B cell (primary cell): ENCODE results near the gene UBXN2A. TPM values are rescaled to one million over a fixed set of nuclear protein-coding genes. Genes with fewer than 3 reads are reported as not detected.
A peak's percentile ranks its signal among the peaks of the same experiment; 100 is the strongest.

ENCODE experiments used
- ATAC-seq: fragments of 200-7000 bp; cut with Tn5 transposase; one replicate; pipeline ENCODE4 v1.10.0; 2021; ENCODE audit warnings: low read depth, mild to moderate bottlenecking, moderate number of reproducible peaks, moderate library complexity
- CTCF ChIA-PET: fragments of 350-600 bp; sonication (Branson Sonifier 250); formaldehyde crosslinking; loops from one replicate; lab custom pipeline; 2021; ENCODE audit warnings: antibody characterized with exemption, inconsistent platforms; lab: Charles Lee
- POLR2A ChIA-PET: fragments of 350-600 bp; sonication (Branson Sonifier 250); formaldehyde crosslinking; loops from one replicate; lab custom pipeline; 2021; ENCODE audit warnings: antibody characterized with exemption; lab: Charles Lee
- DNase-seq: peaks from one replicate; pipeline ENCODE4 v3.0.0; 2013
- H2AFZ ChIP-seq: 2 replicates; pipeline ENCODE4 v1.6.1; 2012; ENCODE audit warnings: mild to moderate bottlenecking, low read depth, low read length; ENCODE audit not compliant: insufficient read depth, poor library complexity, severe bottlenecking
- H3K27ac ChIP-seq, 2 donors: 1 replicate in 1 of 2; 2 replicates in 1 of 2; pipeline ENCODE4 v1.5.1; 2012 to 2013; ENCODE audit warnings: low read length in 2 of 2, mild to moderate bottlenecking in 2 of 2, moderate library complexity in 1 of 2
- H3K27me3 ChIP-seq, 4 experiments: fragments of 200-600 bp in 1 of 4; sonication (generic) in 1 of 4; replicated peaks in 1 of 4; 1 replicate in 2 of 4; 2 replicates in 2 of 4; pipeline versions ENCODE4 v1.6.1 to v1.7.0; 2013 to 2016; ENCODE audit warnings: low read length in 3 of 4, mild to moderate bottlenecking in 2 of 4, mixed read lengths in 1 of 4, moderate library complexity in 1 of 4; ENCODE audit not compliant: insufficient read depth in 4 of 4, control insufficient read depth in 3 of 4; ENCODE audit errors: control extremely low read depth in 1 of 4
- H3K36me3 ChIP-seq, 2 experiments: replicated peaks in 1 of 2; 1 replicate in 1 of 2; 2 replicates in 1 of 2; pipeline versions ENCODE4 v1.6.1 to v1.7.1; 2013; ENCODE audit warnings: low read length in 1 of 2; ENCODE audit not compliant: insufficient read depth in 2 of 2, control insufficient read depth in 1 of 2; ENCODE audit errors: control extremely low read depth in 1 of 2, extremely low read depth in 1 of 2
- H3K4me1 ChIP-seq, 2 donors: fragments of 200-600 bp in 1 of 2; sonication (generic) in 1 of 2; 1 replicate in 1 of 2; 2 replicates in 1 of 2; pipeline versions ENCODE4 v1.5.1 to v1.6.1; 2013 to 2017; ENCODE audit warnings: low read length in 2 of 2; ENCODE audit not compliant: control insufficient read depth in 2 of 2, insufficient read depth in 2 of 2
- H3K4me2 ChIP-seq: replicated peaks from 2 replicates; pipeline ENCODE3; 2012; ENCODE audit warnings: mild to moderate bottlenecking, low read depth, low read length; ENCODE audit not compliant: poor library complexity, severe bottlenecking
- H3K4me3 ChIP-seq, 5 experiments: fragments of 200-600 bp in 1 of 5; sonication (generic) in 1 of 5; 1 replicate in 3 of 5; 2 replicates in 2 of 5; pipeline versions ENCODE4 v1.5.1 to v1.7.0; 2011 to 2016; ENCODE audit warnings: low read length in 4 of 5, mild to moderate bottlenecking in 4 of 5, low read depth in 2 of 5, control low read depth in 1 of 5, moderate library complexity in 1 of 5; ENCODE audit not compliant: insufficient read depth in 1 of 5; ENCODE audit errors: control extremely low read depth in 1 of 5, extremely low read depth in 1 of 5
- H3K79me2 ChIP-seq: fragments of 200-600 bp; sonication (generic); one replicate; pipeline ENCODE4 v1.6.0; 2016; ENCODE audit warnings: low read length; ENCODE audit not compliant: control insufficient read depth, insufficient read depth
- H3K9ac ChIP-seq: fragments of 200-600 bp; sonication (generic); 2 replicates; pipeline ENCODE4 v1.6.1; 2017; ENCODE audit warnings: mild to moderate bottlenecking, low read length, moderate library complexity
- H3K9me3 ChIP-seq, 3 donors: one replicate each; pipeline versions ENCODE4 v1.6.1 to v1.7.1; 2013; ENCODE audit warnings: low read length in 2 of 3; ENCODE audit not compliant: control insufficient read depth in 2 of 3, insufficient read depth in 1 of 3; ENCODE audit errors: control extremely low read depth in 1 of 3
- H4K20me1 ChIP-seq: 2 replicates; pipeline ENCODE4 v1.6.0; 2012; ENCODE audit warnings: mild to moderate bottlenecking, low read length; ENCODE audit not compliant: insufficient read depth, control insufficient read depth, poor library complexity, severe bottlenecking
- H3K27ac Mint-ChIP-seq: one replicate; pipeline ENCODE4 v1.8.0; 2021; ENCODE audit warnings: mixed read lengths
- H3K27me3 Mint-ChIP-seq: one replicate; pipeline ENCODE4 v1.8.0; 2021; ENCODE audit warnings: mixed read lengths
- H3K4me1 Mint-ChIP-seq: one replicate; pipeline ENCODE4 v1.8.0; 2021; ENCODE audit warnings: mixed read lengths
- H3K4me3 Mint-ChIP-seq: one replicate; pipeline ENCODE4 v1.8.0; 2021; ENCODE audit warnings: mixed read lengths
- H3K9me3 Mint-ChIP-seq: one replicate; pipeline ENCODE4 v1.8.0; 2022; ENCODE audit warnings: mixed read lengths; ENCODE audit not compliant: insufficient read depth
- EZH2 ChIP-seq: IDR thresholded peaks from 2 replicates; pipeline ENCODE4 v1.6.1; 2012; ENCODE audit warnings: borderline replicate concordance, low read depth, mild to moderate bottlenecking, moderate library complexity, low read length; ENCODE audit not compliant: insufficient read depth, poor library complexity, severe bottlenecking
- WGBS: methylation state at CpG from one replicate; pipeline ENCODE4 v1.1.5; 2013; ENCODE audit warnings: missing lambda C conversion rate; ENCODE audit not compliant: insufficient coverage; 5-methylcytosine and 5-hydroxymethylcytosine counted together
- intact Hi-C: fragments of 100-400 bp; cut with micrococcal nuclease; formaldehyde crosslinking; loops from one replicate; pipeline ENCODE4 v1.10.0; 2022
- polyA plus RNA-seq: library from polyadenylated mRNA; depleted of rRNA; stranded (reverse); fragments of >200 nt; gene quantifications from 2 replicates; pipeline ENCODE4 v1.2.3, GENCODE V29; 2012
- total RNA-seq, 2 donors: library from RNA; stranded (reverse); fragments of 120-200 nt in 1 of 2; gene quantifications; 1 replicate in 1 of 2; 2 replicates in 1 of 2; pipeline versions ENCODE4 v1.2.3 to v1.2.4, GENCODE V29; 2013 to 2022
- TF ChIP-seq, protein P1 (sequence below): fragments of 200-600 bp; IDR thresholded peaks from one replicate; pipeline ENCODE4 v1.8.0; 2022; ENCODE audit warnings: antibody characterized with exemption, mild to moderate bottlenecking

Gene UBXN2A
- total and polyA plus RNA-seq, 2 donors (not counting 1 experiment from before 2014, with no cell fraction given), result 2.8 to 13.4 TPM

DNA sequence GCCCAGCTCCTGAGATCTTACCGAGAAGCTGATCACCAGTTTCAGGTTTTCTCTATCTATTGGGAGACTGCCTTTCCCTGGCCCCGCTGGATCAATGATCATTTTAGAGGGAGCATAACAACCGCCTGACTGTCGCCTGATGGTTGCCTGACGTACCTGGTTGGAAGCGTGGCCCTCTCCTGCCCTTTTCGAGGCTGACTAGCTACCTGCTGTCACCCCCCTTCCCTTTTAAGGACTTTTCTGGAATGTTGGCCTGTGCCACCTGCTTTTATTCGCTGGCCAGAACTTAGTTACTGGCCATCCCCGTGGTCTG lies 69.1 kb downstream of the UBXN2A start:
- 68% methylated on average over 8 of the region's 9 CpGs for WGBS
- H3K27ac ChIP-seq, result no peak overlapping the region
- no peaks in the 10 kb centered on the region for H3K9me3 Mint-ChIP-seq
- H3K9ac ChIP-seq, result no peak overlapping the region
- no peak overlapping the region for H3K4me3 ChIP-seq
- H4K20me1 ChIP-seq, result no peaks in the 10 kb centered on the region
- H3K4me2 ChIP-seq, result peak overlapping the region; percentile 75
- peak overlapping the region; percentile 52 for H3K4me3 Mint-ChIP-seq
- peaks cover 13 to 15% of the 10 kb centered on the region in 2 donors for H3K4me1 ChIP-seq
- ATAC-seq (no peak), DNase-seq (no peak)
- TF ChIP-seq, protein P1, sequence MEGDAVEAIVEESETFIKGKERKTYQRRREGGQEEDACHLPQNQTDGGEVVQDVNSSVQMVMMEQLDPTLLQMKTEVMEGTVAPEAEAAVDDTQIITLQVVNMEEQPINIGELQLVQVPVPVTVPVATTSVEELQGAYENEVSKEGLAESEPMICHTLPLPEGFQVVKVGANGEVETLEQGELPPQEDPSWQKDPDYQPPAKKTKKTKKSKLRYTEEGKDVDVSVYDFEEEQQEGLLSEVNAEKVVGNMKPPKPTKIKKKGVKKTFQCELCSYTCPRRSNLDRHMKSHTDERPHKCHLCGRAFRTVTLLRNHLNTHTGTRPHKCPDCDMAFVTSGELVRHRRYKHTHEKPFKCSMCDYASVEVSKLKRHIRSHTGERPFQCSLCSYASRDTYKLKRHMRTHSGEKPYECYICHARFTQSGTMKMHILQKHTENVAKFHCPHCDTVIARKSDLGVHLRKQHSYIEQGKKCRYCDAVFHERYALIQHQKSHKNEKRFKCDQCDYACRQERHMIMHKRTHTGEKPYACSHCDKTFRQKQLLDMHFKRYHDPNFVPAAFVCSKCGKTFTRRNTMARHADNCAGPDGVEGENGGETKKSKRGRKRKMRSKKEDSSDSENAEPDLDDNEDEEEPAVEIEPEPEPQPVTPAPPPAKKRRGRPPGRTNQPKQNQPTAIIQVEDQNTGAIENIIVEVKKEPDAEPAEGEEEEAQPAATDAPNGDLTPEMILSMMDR, result no peak
- no peak for TF ChIP-seq EZH2
- POLR2A ChIA-PET, result no interaction called here
- peaks cover 7% of the 10 kb centered on the region for H3K4me1 Mint-ChIP-seq
- no peak overlapping the region for H3K27ac Mint-ChIP-seq
- no peaks in the 10 kb centered on the region for H3K79me2 ChIP-seq
- no peaks in the 10 kb centered on the region for H3K36me3 ChIP-seq
- peaks cover 0 to 10% (median 0%) of the 10 kb centered on the region in 3 donors for H3K9me3 ChIP-seq
- CTCF ChIA-PET, result no interaction called here
- H3K27me3 Mint-ChIP-seq, result peaks cover 29% of the 10 kb centered on the region
- peaks cover 0 to 34% (median 15%) of the 10 kb centered on the region in 4 experiments for H3K27me3 ChIP-seq
- peak overlapping the region; percentile 38 for H2AFZ ChIP-seq
- intact Hi-C loops, result no loop called here

DNA sequence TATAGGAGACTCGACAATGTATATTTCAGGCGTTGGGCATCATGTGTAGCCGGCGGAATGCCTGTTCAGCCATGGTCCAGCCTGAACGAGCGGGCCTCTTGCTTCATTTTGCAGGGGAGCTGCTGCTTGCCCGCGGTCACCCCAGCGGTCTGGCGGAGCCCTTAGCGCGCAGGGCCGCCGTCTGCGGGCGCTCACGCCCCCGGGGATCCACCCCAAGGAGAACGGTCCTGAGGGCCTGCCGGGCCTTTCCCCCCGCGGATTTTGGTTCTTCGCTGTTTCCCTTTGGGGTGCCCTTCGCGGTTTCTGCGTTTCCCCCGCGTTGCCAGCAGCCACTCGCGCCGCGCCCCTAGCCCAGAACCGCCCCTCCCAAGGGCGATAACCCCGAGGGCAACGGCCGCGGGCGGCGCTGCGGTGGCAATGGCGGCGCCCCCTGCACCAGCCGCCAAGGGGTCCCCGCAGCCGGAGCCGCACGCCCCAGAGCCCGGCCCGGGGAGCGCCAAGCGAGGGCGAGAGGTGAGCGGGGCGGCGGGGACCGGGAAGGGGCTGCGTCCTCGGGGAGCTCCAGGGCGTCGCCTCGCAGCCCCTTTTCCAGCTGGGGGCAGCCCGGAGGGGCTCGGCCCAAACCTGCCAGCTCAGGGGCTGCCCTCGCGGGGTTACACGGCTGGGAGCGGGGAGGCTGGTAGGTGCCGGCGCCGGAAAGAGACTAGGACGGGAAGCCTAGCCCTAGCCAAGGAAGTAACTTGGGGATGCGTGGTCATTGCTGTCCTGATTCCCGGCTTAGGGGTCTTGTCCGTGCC lies 69.6 kb downstream of the UBXN2A start, which contains the start of gene MFSD2B:
Gene MFSD2B (plus strand): TSS at position 406 of the 797 bp plus-strand sequence. CDS start 12 bp downstream, at position 418.
- no peak for DNase-seq
- Mint-ChIP-seq H3K4me1 (peaks cover 7% of the 10 kb centered on the region), H3K27ac (no peak within 1 kb of the TSS), H3K9me3 (no peaks in the 10 kb centered on the region), H3K4me3 (peak within 1 kb of the TSS; percentile 52), H3K27me3 (peaks cover 29% of the 10 kb centered on the region)
- peaks cover 13 to 15% of the 10 kb centered on the region in 2 donors for H3K4me1 ChIP-seq
- no peaks in the 10 kb centered on the region for H4K20me1 ChIP-seq
- ChIA-PET CTCF (no interaction called here), POLR2A (no interaction called here)
- no peaks in the 10 kb centered on the region for H3K79me2 ChIP-seq
- H3K9ac ChIP-seq, result peak within 1 kb of the TSS; percentile 26
- TF ChIP-seq, protein P1, result no peak
- no peak for TF ChIP-seq EZH2
- peak; percentile 31 for ATAC-seq
- intact Hi-C loops, result no loop called here
- H2AFZ ChIP-seq, result peak within 1 kb of the TSS; percentile 38
- WGBS, result 5% methylated on average over 75 of the region's 75 CpGs
- no peaks in the 10 kb centered on the region for H3K36me3 ChIP-seq
- no peak within 1 kb of the TSS for H3K27ac ChIP-seq
- H3K9me3 ChIP-seq, result peaks cover 0 to 10% (median 0%) of the 10 kb centered on the region in 3 donors
- peak within 1 kb of the TSS in 3 of 5 experiments; percentile 3 to 17 (median 15) for H3K4me3 ChIP-seq
- H3K27me3 ChIP-seq, result peaks cover 0 to 34% (median 15%) of the 10 kb centered on the region in 4 experiments
- peak within 1 kb of the TSS; percentile 75 for H3K4me2 ChIP-seq
